ENCODE measurements around the gene ATF7. TPM values are rescaled to one million over a fixed set of nuclear protein-coding genes. Genes with fewer than 3 reads are reported as not detected.
A peak's percentile ranks its signal among the peaks of the same experiment; 100 is the strongest.

The ATF7 gene
- total and polyA plus RNA-seq, 2 donors (not counting 3 experiments of a cell fraction or from before 2014, with no cell fraction given) = 36.0 to 68.5 TPM

DNA sequence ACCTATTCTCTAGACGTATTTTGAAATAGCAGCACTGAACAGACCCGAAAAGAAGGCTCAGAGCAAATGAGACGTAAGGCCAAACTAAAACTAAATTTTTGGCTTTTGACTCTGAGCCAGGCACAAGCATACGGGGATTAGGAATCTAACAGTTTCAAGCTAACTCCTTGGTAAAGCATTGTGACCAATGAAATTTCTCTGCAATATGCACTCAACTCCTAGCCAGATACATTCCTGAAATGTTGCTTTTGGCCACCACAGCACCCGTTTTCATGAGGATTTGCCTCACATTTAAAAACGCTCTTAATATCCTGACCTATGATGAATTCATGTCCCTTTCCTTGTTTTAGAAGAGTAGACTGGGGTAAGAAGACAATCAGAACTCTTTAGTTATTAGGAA, 65.8 kb downstream of the ATF7 start:
- TF ChIP-seq POLR2A (IDR thresholded peaks at IDR 0.05; ENCODE audit: low read depth, low read length) (no peak), GATA2 (IDR thresholded peaks at IDR 0.05; ENCODE audit: insufficient read depth, insufficient read length, low read depth, low read length) (no peak), EZH2 (IDR thresholded peaks at IDR 0.05; ENCODE audit: borderline replicate concordance, low read depth, low read length, severe bottlenecking) (no peak), MYC (IDR thresholded peaks at IDR 0.05; ENCODE audit: low read depth, low read length) (no peak), POLR2AphosphoS5 (IDR thresholded peaks at IDR 0.05; ENCODE audit: insufficient read depth, low read depth, low read length) (no peak), JUN (IDR thresholded peaks at IDR 0.05; ENCODE audit: borderline replicate concordance, insufficient read depth, insufficient read length, low read depth) (no peak), MAX (IDR thresholded peaks at IDR 0.05; ENCODE audit: insufficient read depth, insufficient read length) (no peak), FOS (IDR thresholded peaks at IDR 0.05; ENCODE audit: borderline replicate concordance, insufficient read depth, low read length) (no peak)
- TF ChIP-seq, protein P1, sequence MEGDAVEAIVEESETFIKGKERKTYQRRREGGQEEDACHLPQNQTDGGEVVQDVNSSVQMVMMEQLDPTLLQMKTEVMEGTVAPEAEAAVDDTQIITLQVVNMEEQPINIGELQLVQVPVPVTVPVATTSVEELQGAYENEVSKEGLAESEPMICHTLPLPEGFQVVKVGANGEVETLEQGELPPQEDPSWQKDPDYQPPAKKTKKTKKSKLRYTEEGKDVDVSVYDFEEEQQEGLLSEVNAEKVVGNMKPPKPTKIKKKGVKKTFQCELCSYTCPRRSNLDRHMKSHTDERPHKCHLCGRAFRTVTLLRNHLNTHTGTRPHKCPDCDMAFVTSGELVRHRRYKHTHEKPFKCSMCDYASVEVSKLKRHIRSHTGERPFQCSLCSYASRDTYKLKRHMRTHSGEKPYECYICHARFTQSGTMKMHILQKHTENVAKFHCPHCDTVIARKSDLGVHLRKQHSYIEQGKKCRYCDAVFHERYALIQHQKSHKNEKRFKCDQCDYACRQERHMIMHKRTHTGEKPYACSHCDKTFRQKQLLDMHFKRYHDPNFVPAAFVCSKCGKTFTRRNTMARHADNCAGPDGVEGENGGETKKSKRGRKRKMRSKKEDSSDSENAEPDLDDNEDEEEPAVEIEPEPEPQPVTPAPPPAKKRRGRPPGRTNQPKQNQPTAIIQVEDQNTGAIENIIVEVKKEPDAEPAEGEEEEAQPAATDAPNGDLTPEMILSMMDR (IDR thresholded peaks at IDR 0.05; ENCODE audit: extremely low read depth in 1 of 2, insufficient read depth in 1 of 2, low read depth in 1 of 2, low read length in 2 of 2) = no peak
- intact Hi-C loops (cut with micrococcal nuclease) (loop anchor here (2.0 kb wide), 2 partner anchors 36 to 58 kb away; no protein-coding TSS in a partner anchor), dilution Hi-C loops (cut with MboI; ENCODE audit: extremely low pct_ligation_motif_present, low sequenced_read_pairs) (no loop called here)
- Histone ChIP-seq H3K4me2 (ENCODE audit: insufficient read depth, low read length) (peak overlapping the region; percentile 71), H3K4me3 (replicated peaks in 1 of 3; ENCODE audit: insufficient read depth in 1 of 3, low read depth in 1 of 3, low read length in 3 of 3) (no peak overlapping the region), H3K9me3 (replicated peaks; ENCODE audit: control insufficient read depth, insufficient read depth, low read length) (no peaks in the 10 kb centered on the region), H3K4me1 (ENCODE audit: control insufficient read depth, extremely low read depth, insufficient read depth, low read length) (peaks cover 28% of the 10 kb centered on the region), H3K27me3 (ENCODE audit: control insufficient read depth in 2 of 2, insufficient read depth in 2 of 2, low read length in 2 of 2) (no peaks in the 10 kb centered on the region), H3K79me2 (ENCODE audit: control insufficient read depth, insufficient read depth, low read length) (peaks cover 10% of the 10 kb centered on the region), H3K9ac (replicated peaks; ENCODE audit: extremely low read depth, insufficient read depth, low read length) (peak overlapping the region; percentile 67), H3K36me3 (ENCODE audit: control insufficient read depth in 2 of 2, extremely low read depth in 1 of 2, insufficient read depth in 2 of 2, low read length in 2 of 2) (no peaks in the 10 kb centered on the region), H3K27ac (ENCODE audit: insufficient read depth, low read depth, low read length) (peak overlapping the region; percentile 96), H3K9me1 (replicated peaks; ENCODE audit: control insufficient read depth, extremely low read depth, insufficient read depth, low read length) (no peaks in the 10 kb centered on the region), H2AFZ (ENCODE audit: low read depth, low read length) (no peak overlapping the region), H4K20me1 (replicated peaks; ENCODE audit: control insufficient read depth, extremely low read depth, insufficient read depth, low read length) (no peaks in the 10 kb centered on the region)
- ChIA-PET CTCF (interaction anchor here (1.0 to 7.6 kb wide), 4 partner anchors 10 to 115 kb away, joined by 3 to 40 read pairs (median 8); partner anchors contain the start of gene ATP5MC2), POLR2A (no interaction called here)
- FAIRE-seq (peak; percentile 42), DNase-seq (ENCODE audit: low read depth, low spot score) (peak; percentile 84)
- no TSS peak for BruUV-seq (replicated peaks)
